AG04450 (cell line): Measurements from ENCODE around the gene MYO7B. TPM values are rescaled to one million over a fixed set of nuclear protein-coding genes. Genes with fewer than 3 reads are reported as not detected.

ENCODE experiments used
- CTCF ChIA-PET: fragments of 300-600, 350-600 bp; formaldehyde crosslinking; extraction: SDS; loops from one replicate; lab custom pipeline; 2022; ENCODE audit warnings: antibody characterized with exemption, inconsistent platforms; lab: Charles Lee
- POLR2A ChIA-PET: fragments of 350-600 bp; formaldehyde crosslinking; extraction: SDS; loops from one replicate; lab custom pipeline; 2021; ENCODE audit warnings: antibody characterized with exemption, inconsistent platforms; lab: Yijun Ruan, JAX
- DNase-seq: peaks from one replicate; pipeline ENCODE4 v3.0.0-alpha.2; 2011; ENCODE audit warnings: low read depth, low spot score
- H3K27ac ChIP-seq: one replicate; pipeline ENCODE4 v1.5.1; 2012; ENCODE audit warnings: low read depth, low read length, control low read depth
- H3K27me3 ChIP-seq: one replicate; pipeline ENCODE4 v1.6.0; 2012; ENCODE audit warnings: low read length; ENCODE audit not compliant: control insufficient read depth, insufficient read depth
- H3K4me3 ChIP-seq: 2 replicates; pipeline ENCODE4 v1.5.1; 2011; ENCODE audit warnings: mild to moderate bottlenecking, low read depth, low read length, control low read depth
- H3K9me3 ChIP-seq: 2 replicates; pipeline ENCODE4 v1.5.1; 2012; ENCODE audit warnings: low read length; ENCODE audit not compliant: control insufficient read depth, insufficient read depth
- polyA plus RNA-seq: library from polyadenylated mRNA; depleted of rRNA; stranded (reverse); fragments of >200 nt; gene quantifications from 2 replicates; pipeline ENCODE4 v1.2.3, GENCODE V29; 2011
- TF ChIP-seq, protein P1 (sequence below): IDR thresholded peaks from 2 replicates; pipeline ENCODE4 v1.5.1; 2011; ENCODE audit warnings: low read depth, low read length, control low read depth, inconsistent platforms

The MYO7B gene
- polyA plus RNA-seq, 1 experiment: 0.02 TPM

DNA sequence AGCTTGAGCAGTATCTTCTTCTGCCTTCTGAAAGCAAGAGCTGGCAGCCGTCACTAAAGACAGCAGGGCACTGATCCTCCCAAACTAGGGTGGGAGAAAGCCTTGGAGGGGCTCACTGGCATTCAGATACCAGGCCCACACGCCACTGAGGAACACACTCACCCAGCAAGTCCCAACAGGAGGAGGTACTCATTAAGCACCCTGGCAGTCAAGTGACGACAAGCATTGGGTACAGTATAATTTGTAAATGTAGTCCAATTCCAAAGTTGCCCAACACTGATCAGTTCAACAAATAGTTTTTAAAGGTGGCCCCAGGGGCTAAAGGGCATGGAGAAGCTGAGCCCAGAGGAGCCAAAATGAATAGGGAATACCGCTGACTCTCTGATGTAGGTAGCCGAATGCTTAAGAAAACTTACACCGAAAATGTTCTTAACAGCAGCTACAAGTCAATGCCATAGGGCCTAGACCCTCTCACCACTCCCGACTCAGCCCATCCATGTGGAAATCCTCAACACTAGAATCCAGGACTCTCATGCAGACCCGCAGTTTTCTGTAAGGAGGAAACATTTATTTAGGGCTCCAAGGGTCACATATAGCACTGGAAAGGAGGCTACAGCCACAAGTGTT lies 129.9 kb downstream of the MYO7B start:
- ChIA-PET CTCF (no interaction called here), POLR2A (no interaction called here)
- H3K4me3 ChIP-seq: no peak overlapping the region

DNA sequence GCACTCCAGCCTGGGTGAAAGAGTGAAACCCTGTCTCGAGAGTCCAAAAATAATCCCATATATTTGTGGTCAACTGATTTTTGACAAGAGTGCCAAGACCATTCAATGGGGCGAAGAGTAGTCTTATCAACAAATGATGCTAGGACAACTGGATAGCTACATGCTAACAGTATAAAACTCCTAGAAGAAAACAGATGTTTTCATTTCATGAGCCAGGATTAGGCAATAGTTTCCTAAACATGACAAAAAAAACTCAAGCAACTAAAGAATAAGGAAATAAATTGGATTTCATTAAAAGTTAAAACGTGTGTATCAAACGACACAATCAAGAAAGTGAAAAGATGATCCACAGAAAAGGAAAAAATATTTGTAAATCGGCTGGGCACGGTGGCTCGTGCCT lies 133.6 kb downstream of the MYO7B start:
- H3K4me3 ChIP-seq: no peak overlapping the region
- CTCF ChIA-PET: interaction anchor here (0.7 kb wide), 1 partner anchor 19 kb away, joined by 3 read pairs; no protein-coding TSS in a partner anchor
- no peak overlapping the region for H3K27ac ChIP-seq
- no peak for DNase-seq
- TF ChIP-seq, protein P1, sequence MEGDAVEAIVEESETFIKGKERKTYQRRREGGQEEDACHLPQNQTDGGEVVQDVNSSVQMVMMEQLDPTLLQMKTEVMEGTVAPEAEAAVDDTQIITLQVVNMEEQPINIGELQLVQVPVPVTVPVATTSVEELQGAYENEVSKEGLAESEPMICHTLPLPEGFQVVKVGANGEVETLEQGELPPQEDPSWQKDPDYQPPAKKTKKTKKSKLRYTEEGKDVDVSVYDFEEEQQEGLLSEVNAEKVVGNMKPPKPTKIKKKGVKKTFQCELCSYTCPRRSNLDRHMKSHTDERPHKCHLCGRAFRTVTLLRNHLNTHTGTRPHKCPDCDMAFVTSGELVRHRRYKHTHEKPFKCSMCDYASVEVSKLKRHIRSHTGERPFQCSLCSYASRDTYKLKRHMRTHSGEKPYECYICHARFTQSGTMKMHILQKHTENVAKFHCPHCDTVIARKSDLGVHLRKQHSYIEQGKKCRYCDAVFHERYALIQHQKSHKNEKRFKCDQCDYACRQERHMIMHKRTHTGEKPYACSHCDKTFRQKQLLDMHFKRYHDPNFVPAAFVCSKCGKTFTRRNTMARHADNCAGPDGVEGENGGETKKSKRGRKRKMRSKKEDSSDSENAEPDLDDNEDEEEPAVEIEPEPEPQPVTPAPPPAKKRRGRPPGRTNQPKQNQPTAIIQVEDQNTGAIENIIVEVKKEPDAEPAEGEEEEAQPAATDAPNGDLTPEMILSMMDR: no peak
- peaks cover 7% of the 10 kb centered on the region for H3K27me3 ChIP-seq
- POLR2A ChIA-PET: no interaction called here
- no peaks in the 10 kb centered on the region for H3K9me3 ChIP-seq

More for the DNA sequence above, 129.9 kb downstream of the MYO7B start:
- TF ChIP-seq, protein P1: no peak
- H3K9me3 ChIP-seq: no peaks in the 10 kb centered on the region; the same call in 1 of the 2 replicates
- H3K27me3 ChIP-seq: peaks cover 7% of the 10 kb centered on the region
- no peak overlapping the region for H3K27ac ChIP-seq
- DNase-seq: no peak

DNA sequence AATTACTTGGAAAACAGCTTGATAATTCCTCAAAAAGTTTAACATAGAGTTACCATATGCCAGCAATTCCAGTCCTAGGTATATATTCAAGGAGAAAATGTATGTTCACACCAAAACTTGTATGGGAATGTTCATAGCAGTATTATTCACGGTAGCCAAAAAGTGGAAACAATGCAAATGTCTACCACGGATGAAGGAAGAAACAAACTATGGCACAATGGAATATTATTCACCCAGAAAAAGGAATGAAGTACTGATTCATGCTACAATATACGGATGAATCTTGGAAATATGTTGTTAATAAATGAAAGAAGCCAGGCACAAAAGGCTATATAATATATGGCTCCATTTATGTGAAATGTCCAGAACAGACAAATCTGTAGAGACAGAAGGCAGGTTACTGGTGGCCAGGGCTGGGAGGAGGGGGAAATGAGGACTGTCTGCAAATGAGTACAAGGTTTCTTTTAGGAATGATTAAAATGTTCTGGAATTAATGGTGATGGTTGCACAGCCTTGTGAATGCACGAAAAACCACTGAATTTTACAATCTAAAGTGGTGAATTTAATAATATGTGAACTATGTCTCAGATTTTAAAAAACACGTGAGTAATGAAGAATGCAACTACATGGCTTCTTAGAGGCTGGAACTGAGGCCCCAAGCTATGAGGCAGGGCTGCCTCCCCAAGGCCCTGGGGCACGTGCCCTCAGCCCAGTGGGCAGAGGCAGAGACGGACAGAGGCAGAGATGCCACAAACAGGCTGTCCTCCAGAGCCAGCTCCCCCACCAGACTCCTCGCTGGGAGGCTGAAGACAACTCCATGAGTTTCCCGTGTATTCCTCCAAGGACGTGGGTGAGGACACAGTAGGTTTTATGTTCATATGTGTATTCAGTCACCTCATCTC lies 134.8 kb downstream of the MYO7B start:
- no peak overlapping the region for H3K4me3 ChIP-seq
- ChIA-PET CTCF (interaction anchor here (0.7 kb wide), 1 partner anchor 20 kb away, joined by 3 read pairs; no protein-coding TSS in a partner anchor), POLR2A (no interaction called here)
- DNase-seq: no peak
- TF ChIP-seq, protein P1: no peak
- no peak overlapping the region for H3K27ac ChIP-seq
- H3K27me3 ChIP-seq: no peaks in the 10 kb centered on the region
- H3K9me3 ChIP-seq: no peaks in the 10 kb centered on the region; the same call in 1 of the 2 replicates

DNA sequence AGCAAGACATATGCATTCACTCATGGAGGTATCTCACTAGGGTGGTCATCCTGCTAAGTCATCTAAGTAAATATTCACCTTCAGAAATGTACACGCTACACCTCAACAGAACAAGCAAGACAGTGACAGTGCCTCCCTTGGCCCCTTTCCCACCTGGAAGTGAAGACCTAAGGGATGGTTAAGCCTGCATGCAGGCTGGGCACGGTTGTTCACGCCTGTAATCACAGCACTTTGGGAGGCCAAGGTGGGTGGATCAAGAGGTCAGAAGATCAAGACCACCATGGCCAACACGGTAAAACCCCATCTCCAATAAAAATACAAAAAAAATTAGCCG lies 135.4 kb downstream of the MYO7B start:
- ChIA-PET POLR2A (no interaction called here), CTCF (no interaction called here)
- H3K9me3 ChIP-seq: no peaks in the 10 kb centered on the region; the same call in 1 of the 2 replicates
- no peak for DNase-seq
- no peak overlapping the region for H3K4me3 ChIP-seq
- TF ChIP-seq, protein P1: no peak
- H3K27ac ChIP-seq: no peak overlapping the region
- no peaks in the 10 kb centered on the region for H3K27me3 ChIP-seq
